GM18870 (cell line): ENCODE measurements around the gene UBE2G1.

Experiments
- ATAC-seq: cut with Tn5 transposase; IDR thresholded peaks from one replicate; pipeline ENCODE4 v1.9.1; 2021; ENCODE audit warnings: moderate library complexity; ENCODE audit not compliant: unreplicated experiment

Gene UBE2G1

DNA sequence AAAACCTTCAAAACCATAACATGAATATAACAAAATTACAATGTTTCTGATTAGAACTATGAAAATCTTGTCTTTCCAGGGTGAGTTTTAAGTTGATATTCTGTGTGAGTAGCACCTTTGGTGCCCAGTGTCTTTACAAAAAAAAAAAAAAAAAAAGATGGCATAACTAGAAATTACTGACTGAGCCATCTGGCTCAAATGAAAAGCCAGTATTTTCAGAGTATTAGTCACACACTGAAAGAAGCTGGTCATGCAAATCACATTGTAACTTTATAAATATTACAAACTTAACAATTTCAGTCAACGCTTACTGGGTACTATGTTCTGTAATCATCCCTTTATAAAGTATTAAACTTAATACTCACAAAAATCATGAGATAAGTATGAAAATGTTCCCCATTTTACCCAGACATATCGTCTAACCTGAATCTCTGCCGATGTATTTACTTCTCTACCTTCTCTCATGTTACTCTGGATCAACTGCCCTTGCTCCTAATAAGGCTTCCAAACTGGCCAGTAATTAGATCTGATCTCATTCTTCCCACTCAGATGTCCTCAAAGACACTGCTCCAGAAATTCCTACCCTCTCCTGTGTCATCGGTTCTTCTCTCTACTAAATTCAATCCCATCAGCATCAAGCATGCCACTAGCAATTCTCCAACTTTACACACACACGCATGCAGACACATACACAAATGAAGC lies 25.4 kb downstream of the UBE2G1 start:
- no peak for ATAC-seq

DNA sequence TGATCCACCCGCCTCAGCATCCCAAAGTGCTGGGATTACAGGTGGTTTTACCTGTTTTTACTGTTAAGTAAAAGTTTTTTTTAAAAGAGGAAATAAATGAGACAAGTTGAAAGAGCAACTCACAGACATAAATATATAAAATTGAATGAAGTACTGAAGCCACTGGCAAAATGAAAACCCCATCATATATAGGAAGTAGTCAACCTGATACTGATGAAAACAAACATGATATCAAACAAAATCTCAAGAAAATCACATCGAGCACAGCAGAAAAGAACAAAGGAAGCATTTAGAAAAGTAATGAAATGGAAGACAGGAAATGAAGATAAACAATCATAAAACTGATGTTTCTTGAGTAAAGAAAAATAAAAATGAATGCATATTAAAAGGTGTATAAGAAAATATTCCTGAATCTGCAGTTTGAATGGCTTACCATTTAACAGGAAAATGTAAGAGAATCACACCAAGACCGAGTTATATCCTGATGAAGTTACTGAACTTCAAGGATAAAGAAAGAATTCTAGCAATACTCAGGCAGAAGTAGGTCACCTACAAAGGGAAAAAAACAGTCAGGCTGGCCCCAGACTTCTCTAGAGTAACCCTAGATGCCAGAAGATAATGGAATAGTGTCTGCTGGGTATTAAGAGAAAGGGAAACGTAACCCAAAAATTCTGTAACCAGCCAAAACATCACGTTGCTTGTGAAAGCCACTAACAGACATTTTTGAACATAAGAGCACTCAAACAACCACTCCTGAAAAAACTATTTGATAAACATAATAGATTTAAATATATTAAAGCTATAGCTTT lies 31.5 kb downstream of the UBE2G1 start:
- ATAC-seq, result no peak

- no peak for ATAC-seq
Observed at GRCh38 chr17:4334332-4334731, 32.1 kb downstream of the UBE2G1 start.

GRCh38 chr17:4333041-4333440 lies 33.4 kb downstream of the UBE2G1 start:
- no peak for ATAC-seq

GRCh38 chr17:4332296-4332970 lies 34.0 kb downstream of the UBE2G1 start:
- no peak for ATAC-seq

- no peak for ATAC-seq
Observed at GRCh38 chr17:4331614-4332013, 34.9 kb downstream of the UBE2G1 start.

- ATAC-seq, result no peak
Observed at GRCh38 chr17:4329838-4330237, 36.6 kb downstream of the UBE2G1 start.

DNA sequence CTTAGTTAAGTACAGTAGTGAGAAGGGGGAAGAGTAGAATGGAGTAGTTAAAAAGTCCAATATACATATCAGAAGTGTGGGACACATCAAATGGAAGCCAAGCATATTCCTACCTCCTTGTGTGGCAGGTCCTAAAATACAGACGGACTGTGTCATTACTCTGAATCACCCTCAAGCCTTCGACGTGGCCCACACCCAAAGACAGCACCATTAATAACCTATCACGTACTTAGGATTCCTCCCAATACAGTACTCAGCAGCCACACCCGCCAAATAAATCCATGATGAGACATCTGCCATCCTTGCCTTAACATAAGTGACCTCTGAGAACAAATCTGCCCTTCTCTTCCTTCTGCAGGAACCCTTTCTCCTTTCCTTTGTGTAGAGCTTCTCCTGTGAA lies 38.9 kb downstream of the UBE2G1 start:
- ATAC-seq, result no peak

- ATAC-seq, result no peak
Observed at GRCh38 chr17:4326608-4327007, 39.9 kb downstream of the UBE2G1 start.

DNA sequence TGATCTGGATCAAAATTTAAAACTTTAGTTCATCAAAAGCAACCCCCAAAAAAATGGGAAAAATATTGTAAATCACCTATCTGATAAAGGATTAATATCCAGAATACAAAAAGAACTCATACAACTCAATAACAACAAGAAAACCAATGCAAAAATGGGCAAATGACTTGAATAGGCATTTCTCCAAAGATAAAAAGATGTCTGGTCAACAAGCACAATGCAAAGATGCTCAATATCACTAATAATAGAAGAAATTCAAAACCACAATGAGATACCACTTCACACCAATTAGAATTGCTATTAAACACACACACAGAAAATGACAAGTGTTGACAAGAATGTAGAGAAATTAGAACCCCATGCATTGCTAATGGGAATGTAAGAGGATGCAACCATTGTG lies 40.4 kb downstream of the UBE2G1 start:
- no peak for ATAC-seq

DNA sequence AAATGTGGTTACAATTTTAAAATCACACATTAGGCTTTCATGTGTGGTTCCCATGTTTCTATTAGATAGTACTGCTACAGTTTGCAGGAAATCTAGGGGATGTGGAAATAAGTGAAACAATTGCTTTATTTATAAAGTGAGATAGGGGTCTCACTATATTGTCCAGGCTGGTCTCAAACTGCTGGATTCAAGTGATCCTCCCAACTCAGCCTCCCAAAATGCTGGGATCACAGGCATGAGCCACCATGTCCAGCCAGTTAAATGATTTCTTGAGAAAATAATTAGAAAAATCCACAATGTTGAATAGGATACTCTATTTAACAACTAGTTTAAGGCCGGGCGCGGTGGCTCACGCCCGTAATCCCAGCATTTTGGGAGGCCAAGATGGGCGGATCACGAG lies 42.0 kb downstream of the UBE2G1 start:
- no peak for ATAC-seq

DNA sequence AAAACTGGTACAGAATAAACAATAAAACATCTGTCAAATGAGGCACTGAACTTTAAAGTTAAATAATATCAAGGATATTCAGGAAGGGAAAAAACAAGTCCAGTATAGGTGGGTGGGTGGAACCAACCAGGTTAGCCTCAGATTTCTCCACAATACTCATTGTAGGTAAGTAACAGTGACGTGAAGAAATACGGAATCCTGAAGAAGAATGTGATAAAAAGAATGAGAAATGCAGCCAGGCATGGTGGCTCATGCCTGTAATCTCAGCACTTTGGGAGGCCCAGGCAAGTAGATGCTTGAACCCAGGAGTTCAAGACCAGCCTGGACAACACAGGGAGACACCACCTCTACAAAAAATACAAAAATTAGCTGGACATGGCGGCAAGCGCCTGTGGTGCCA lies 47.3 kb downstream of the UBE2G1 start:
- ATAC-seq, result no peak

DNA sequence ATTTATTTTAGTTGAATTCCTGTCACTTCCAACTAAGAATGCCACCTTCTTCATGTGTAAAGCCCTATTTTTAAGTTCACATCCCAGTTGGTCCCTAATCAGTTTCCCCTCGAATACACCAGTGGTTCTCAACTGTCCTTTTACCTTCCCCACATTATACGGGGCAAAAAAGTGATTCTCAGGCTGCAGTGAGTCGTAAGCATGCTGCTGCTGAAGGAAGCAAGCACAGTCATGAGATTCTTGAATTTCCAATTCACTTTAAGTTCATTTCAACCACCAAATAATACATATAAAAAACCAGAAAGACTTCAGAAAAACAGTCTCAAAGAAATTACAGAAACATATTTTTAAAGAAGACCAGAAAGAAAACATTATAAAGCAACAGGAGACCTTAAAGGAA lies 47.9 kb downstream of the UBE2G1 start:
- ATAC-seq, result no peak

DNA sequence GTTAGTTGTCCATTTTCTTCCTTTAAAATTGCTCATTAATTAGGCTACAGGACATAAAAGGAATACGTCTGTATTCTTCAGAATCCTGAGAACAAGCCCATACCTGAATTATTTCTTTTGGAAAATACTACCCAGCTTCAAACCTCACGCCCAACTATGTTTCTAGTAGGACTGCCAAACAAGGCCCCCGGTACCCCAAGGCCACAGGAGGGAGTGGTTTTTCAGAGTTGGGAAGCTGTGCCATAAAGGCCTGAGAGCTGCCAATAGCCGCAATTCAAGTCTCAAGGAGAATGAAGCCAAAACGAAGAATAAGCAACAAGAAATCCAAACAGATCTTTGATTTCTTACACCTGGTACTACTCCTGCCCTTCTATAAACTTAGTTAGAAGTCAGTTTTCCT lies 48.3 kb downstream of the UBE2G1 start:
- no peak for ATAC-seq

- ATAC-seq, result no peak
Observed at GRCh38 chr17:4317610-4318009, 48.9 kb downstream of the UBE2G1 start.

- no peak for ATAC-seq
Observed at GRCh38 chr17:4316648-4317047, 49.8 kb downstream of the UBE2G1 start.

DNA sequence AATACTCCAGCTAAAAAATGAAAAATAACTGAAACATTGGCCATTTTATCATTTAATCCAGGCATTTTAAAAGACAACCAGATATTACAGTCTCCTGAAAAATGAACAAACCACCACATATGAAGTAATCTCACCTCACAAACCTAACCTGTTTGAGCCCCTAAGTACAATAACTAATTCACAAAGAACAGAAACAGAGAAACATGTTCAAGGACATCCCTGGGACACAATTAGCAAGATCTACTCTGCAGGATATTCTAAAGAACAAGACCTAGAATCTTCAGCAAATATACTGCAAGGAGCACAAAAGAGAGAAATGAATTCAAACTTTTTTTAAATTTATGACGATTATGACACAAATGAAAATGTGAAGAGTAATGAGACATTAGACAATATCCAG lies 51.9 kb downstream of the UBE2G1 start:
- no peak for ATAC-seq

DNA sequence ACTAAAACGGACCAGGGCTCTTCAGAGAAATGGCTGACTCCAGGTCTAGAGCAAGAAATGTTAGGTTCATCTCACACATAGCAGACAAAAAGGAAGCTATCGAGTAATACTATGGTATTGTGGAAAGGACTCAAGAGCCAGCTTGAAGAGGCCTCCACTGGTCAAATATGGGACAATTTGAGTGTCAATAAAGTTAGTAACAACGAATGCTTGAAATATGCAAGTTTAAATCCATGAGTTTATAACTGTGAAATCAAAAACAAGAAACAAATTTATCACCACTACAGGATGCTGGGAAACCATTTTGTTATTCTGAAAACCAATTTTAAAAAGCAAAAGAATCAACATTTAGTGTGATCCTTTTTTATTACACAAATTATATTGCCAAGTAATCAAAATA lies 52.3 kb downstream of the UBE2G1 start:
- ATAC-seq, result no peak

GRCh38 chr17:4313221-4314114 lies 53.0 kb downstream of the UBE2G1 start:
- ATAC-seq, result no peak

- no peak for ATAC-seq
Observed at GRCh38 chr17:4310354-4311060, 56.0 kb downstream of the UBE2G1 start.
